HUES6 (cell line): Measurements from ENCODE around the gene RGS10.

Source experiments
- H3K27ac ChIP-seq: 2 replicates; pipeline ENCODE4 v1.7.0; 2013; ENCODE audit warnings: low read depth, mild to moderate bottlenecking, low read length, inconsistent platforms
- H3K27me3 ChIP-seq: 2 replicates; pipeline ENCODE4 v1.6.1; 2013; ENCODE audit warnings: low read length; ENCODE audit not compliant: control insufficient read depth, insufficient read depth
- H3K36me3 ChIP-seq: 2 replicates; pipeline ENCODE4 v1.6.1; 2013; ENCODE audit warnings: low read length; ENCODE audit not compliant: control insufficient read depth, insufficient read depth
- H3K4me1 ChIP-seq: 2 replicates; pipeline ENCODE4 v1.6.1; 2013; ENCODE audit warnings: low read length; ENCODE audit not compliant: control insufficient read depth, insufficient read depth
- H3K4me3 ChIP-seq: 2 replicates; pipeline ENCODE4 v1.5.1; 2013; ENCODE audit warnings: low read depth, low read length
- H3K9ac ChIP-seq: one replicate; pipeline ENCODE4 v1.6.1; 2013; ENCODE audit warnings: mild to moderate bottlenecking, low read length
- H3K9me3 ChIP-seq: 2 replicates; pipeline ENCODE4 v1.6.1; 2013; ENCODE audit warnings: low read depth, low read length; ENCODE audit not compliant: control insufficient read depth, insufficient read depth

Gene RGS10

GRCh38 chr10:119478811-119479341 is 63.6 kb downstream of the RGS10 start:
- Histone ChIP-seq H3K36me3 (no peaks in the 10 kb centered on the region), H3K9me3 (peaks cover 2% of the 10 kb centered on the region; the same call in 1 of the 2 replicates), H3K4me3 (no peak overlapping the region), H3K27ac (no peak overlapping the region), H3K4me1 (peaks cover 4% of the 10 kb centered on the region; the same call in 1 of the 2 replicates), H3K27me3 (peaks cover 97% of the 10 kb centered on the region), H3K9ac (no peak overlapping the region)

- Histone ChIP-seq H3K27me3 (peaks cover 95% of the 10 kb centered on the region), H3K4me1 (peaks cover 4% of the 10 kb centered on the region; the same call in 1 of the 2 replicates), H3K4me3 (no peak overlapping the region), H3K27ac (no peak overlapping the region), H3K9me3 (peaks cover 5% of the 10 kb centered on the region; the same call in 1 of the 2 replicates), H3K36me3 (no peaks in the 10 kb centered on the region), H3K9ac (no peak overlapping the region)
Measured at GRCh38 chr10:119478111-119478802, 64.3 kb downstream of the RGS10 start.

GRCh38 chr10:119477444-119477843 is 65.1 kb downstream of the RGS10 start:
- H3K9ac ChIP-seq: no peak overlapping the region
- no peaks in the 10 kb centered on the region for H3K36me3 ChIP-seq
- peaks cover 95% of the 10 kb centered on the region for H3K27me3 ChIP-seq
- no peak overlapping the region for H3K4me3 ChIP-seq
- H3K4me1 ChIP-seq: peaks cover 4% of the 10 kb centered on the region; the same call in 1 of the 2 replicates
- no peak overlapping the region for H3K27ac ChIP-seq
- peaks cover 5% of the 10 kb centered on the region; the same call in 1 of the 2 replicates for H3K9me3 ChIP-seq

DNA sequence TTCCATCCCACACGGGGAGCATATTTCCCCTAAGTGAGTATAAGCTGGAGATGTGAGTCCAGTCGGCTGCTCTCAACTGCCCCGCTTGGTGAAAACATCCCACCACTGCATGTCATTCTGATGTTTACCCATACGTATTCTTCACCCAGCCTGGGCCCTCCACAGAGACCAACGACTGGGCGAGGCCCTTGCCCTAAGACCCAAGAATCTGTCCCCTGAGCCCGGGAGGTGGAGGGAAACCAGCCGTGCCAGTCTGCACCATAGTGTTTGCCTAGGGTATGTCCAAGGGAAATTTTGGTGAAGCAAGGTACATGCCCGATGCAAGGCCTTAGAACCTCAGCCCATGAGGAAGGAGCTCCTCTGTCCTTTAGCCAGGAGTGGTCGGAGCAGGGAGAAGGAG is 67.9 kb downstream of the RGS10 start:
- Histone ChIP-seq H3K9ac (no peak overlapping the region), H3K36me3 (no peaks in the 10 kb centered on the region), H3K27ac (no peak overlapping the region), H3K4me3 (no peak overlapping the region), H3K4me1 (peaks cover 4% of the 10 kb centered on the region; the same call in 1 of the 2 replicates), H3K9me3 (peaks cover 5% of the 10 kb centered on the region; the same call in 1 of the 2 replicates), H3K27me3 (peaks cover 91% of the 10 kb centered on the region)

GRCh38 chr10:119473771-119474170 is 68.7 kb downstream of the RGS10 start:
- H3K36me3 ChIP-seq: no peaks in the 10 kb centered on the region
- H3K27me3 ChIP-seq: peaks cover 88% of the 10 kb centered on the region
- no peaks in the 10 kb centered on the region; the same call in 1 of the 2 replicates for H3K4me1 ChIP-seq
- H3K27ac ChIP-seq: no peak overlapping the region
- H3K4me3 ChIP-seq: no peak overlapping the region
- peaks cover 5% of the 10 kb centered on the region; the same call in 1 of the 2 replicates for H3K9me3 ChIP-seq
- H3K9ac ChIP-seq: no peak overlapping the region

DNA sequence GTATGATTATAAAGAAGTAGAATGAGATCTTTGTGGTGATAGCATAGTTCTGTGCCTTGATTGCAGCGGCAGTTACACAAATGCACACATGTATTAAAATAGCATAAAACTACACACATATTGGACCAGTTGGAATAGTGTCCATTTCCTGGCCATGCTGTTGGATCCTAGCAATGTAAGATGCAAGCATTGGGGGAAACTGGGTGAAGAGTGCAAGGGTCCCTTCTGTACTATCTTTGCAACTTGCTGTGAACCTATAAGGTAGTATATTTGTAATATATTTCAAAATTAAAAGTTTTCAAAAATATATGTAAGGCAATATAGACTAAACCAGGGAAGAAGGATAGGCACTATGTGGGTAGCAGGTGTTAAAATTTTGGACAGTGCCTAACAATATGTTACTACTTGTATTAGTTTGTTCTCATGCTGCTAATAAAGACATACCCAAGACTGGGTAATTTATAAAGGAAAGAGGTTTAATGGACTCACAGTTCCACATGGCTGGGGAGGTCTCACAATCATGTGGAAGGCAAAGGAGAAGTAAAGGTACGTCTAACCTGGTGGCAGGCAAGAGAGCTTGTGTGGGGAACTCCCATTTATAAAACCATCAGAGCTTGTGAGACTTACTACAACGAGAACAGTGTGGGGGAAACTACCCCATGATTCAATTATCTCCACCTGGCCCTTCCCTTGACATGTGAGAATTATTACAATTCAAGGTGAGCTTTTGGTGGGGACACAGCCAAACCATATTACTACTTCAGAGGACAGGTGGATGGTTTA is 71.4 kb downstream of the RGS10 start:
- Histone ChIP-seq H3K9me3 (peaks cover 5% of the 10 kb centered on the region; the same call in 1 of the 2 replicates), H3K9ac (no peak overlapping the region), H3K27ac (no peak overlapping the region), H3K4me3 (no peak overlapping the region), H3K4me1 (no peaks in the 10 kb centered on the region), H3K27me3 (peaks cover 68% of the 10 kb centered on the region), H3K36me3 (no peaks in the 10 kb centered on the region)

- H3K9ac ChIP-seq: no peak overlapping the region
- peaks cover 66% of the 10 kb centered on the region for H3K27me3 ChIP-seq
- H3K9me3 ChIP-seq: peaks cover 5% of the 10 kb centered on the region; the same call in 1 of the 2 replicates
- no peaks in the 10 kb centered on the region for H3K36me3 ChIP-seq
- H3K27ac ChIP-seq: no peak overlapping the region
- H3K4me1 ChIP-seq: no peaks in the 10 kb centered on the region
- no peak overlapping the region for H3K4me3 ChIP-seq
Measured at GRCh38 chr10:119469846-119470245, 72.7 kb downstream of the RGS10 start.

GRCh38 chr10:119469325-119469707 is 73.2 kb downstream of the RGS10 start:
- no peak overlapping the region for H3K27ac ChIP-seq

GRCh38 chr10:119468542-119469324 is 73.8 kb downstream of the RGS10 start:
- H3K27ac ChIP-seq: no peak overlapping the region
- peaks cover 55% of the 10 kb centered on the region for H3K27me3 ChIP-seq
- no peak overlapping the region for H3K9ac ChIP-seq
- H3K4me1 ChIP-seq: no peaks in the 10 kb centered on the region
- no peak overlapping the region for H3K4me3 ChIP-seq
- peaks cover 1% of the 10 kb centered on the region; the same call in 1 of the 2 replicates for H3K9me3 ChIP-seq
- H3K36me3 ChIP-seq: no peaks in the 10 kb centered on the region

More at GRCh38 chr10:119469325-119469707, 73.2 kb downstream of the RGS10 start:
- H3K9me3 ChIP-seq: peaks cover 5% of the 10 kb centered on the region; the same call in 1 of the 2 replicates
- no peaks in the 10 kb centered on the region for H3K4me1 ChIP-seq
- H3K27me3 ChIP-seq: peaks cover 61% of the 10 kb centered on the region
- no peak overlapping the region for H3K4me3 ChIP-seq
- H3K9ac ChIP-seq: no peak overlapping the region
- no peaks in the 10 kb centered on the region for H3K36me3 ChIP-seq

DNA sequence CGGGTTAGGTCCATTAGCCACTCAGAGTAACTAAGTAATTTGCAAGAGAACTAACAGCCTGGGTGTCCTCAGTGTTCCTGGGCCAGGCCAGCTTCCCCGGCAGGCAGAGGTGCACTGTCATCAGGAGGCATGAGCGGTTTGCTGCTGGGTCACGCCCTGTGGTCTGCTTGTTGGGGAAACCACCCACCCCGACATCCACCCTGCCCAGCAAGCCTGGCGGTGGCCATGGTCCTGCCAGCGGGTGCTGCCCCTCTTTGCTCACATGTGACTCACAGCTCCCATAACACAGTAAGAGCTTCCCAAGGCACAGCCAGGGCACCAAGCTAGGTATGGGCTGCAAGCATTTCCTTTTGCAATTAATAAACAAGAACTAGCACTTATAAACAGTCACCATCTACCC is 75.9 kb downstream of the RGS10 start:
- no peaks in the 10 kb centered on the region for H3K4me1 ChIP-seq
- H3K27ac ChIP-seq: no peak overlapping the region
- no peaks in the 10 kb centered on the region for H3K36me3 ChIP-seq
- H3K27me3 ChIP-seq: peaks cover 43% of the 10 kb centered on the region
- H3K9me3 ChIP-seq: peaks cover 7% of the 10 kb centered on the region; the same call in 1 of the 2 replicates
- H3K4me3 ChIP-seq: no peak overlapping the region
- H3K9ac ChIP-seq: no peak overlapping the region
